Measurements from ENCODE around the gene SULF2. TPM values are rescaled to one million over a fixed set of nuclear protein-coding genes. Genes with fewer than 3 reads are reported as not detected.
A peak's percentile ranks its signal among the peaks of the same experiment; 100 is the strongest.
"Not testable (repeated sequence)": the region's sequence is repeated elsewhere in the genome, so short reads cannot be mapped to it uniquely, and the experiment has no call there.

Gene SULF2
- total RNA-seq, 1 donor from 2014 or later: 72.9 TPM

DNA sequence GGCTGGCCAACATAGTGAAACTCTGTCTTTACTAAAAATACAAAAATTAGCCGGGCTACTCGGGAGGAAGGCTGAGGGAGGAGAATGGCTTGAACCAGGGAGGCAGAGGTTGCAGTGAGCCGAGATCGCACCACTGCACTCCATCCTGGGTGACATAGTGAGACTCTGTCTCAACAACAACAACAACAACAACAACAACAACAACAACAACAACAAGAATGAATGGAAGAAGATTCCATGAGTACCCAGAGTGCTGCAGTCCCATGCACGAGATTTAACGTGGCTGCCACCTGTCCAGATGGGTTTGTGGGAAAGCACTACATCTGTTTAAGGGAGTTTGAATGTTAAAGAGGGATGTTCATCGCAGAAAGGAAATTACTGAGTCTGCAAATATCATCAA, 19.7 kb upstream of the SULF2 start:
- not testable (repeated sequence) for DNase-seq (ENCODE audit: low read depth in 2 of 2)

DNA sequence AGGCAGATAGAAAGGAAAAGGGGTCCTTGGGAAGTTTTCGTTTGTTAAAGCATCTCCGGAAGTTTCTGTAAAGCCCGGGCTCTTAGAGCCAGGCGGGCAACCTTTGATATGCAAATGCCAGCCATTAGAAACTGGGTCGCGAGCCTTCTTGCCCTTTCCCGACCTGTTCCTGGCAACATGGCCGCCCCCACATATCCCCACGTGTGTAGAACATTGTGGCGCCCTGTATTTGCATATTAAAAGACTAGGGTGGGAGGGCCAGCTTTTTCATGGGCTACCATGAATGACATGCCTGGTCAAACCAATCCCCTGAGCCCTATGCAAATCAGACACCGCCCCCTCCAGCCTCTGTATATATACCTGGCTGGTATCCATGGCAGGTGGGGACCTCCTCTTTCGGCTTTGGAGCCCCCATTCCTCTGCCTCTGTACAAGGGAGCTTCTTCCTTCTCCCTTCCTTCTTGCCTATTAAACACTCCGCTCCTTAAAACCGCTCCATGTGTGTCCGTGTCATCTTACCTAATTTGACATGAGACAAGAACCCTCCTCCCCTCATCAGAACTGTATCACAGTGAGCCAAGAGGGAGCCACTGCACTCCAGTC, 19.0 kb upstream of the SULF2 start:
- not testable (repeated sequence) for DNase-seq (ENCODE audit: low read depth in 2 of 2)

DNA sequence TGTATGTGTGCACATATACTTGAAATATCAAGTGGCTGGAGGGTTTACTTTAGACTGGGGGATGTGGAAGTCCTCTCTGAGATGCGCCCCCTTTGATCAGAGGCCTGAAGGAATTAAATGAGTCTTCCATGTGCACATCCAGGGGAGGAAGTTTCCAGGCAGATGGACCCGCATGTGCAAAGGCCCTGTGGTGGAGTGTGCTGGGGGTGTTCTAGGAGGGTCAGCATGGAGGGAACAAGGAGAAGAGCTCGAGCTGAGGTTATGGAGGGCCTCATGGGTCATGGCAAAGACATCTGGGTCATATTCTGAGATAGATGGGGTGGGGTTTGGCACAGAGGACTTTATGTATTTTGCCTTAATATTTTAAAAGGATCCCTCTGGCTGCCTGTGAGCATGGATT, 17.7 kb upstream of the SULF2 start:
- DNase-seq (ENCODE audit: low read depth in 2 of 2): no peak

DNA sequence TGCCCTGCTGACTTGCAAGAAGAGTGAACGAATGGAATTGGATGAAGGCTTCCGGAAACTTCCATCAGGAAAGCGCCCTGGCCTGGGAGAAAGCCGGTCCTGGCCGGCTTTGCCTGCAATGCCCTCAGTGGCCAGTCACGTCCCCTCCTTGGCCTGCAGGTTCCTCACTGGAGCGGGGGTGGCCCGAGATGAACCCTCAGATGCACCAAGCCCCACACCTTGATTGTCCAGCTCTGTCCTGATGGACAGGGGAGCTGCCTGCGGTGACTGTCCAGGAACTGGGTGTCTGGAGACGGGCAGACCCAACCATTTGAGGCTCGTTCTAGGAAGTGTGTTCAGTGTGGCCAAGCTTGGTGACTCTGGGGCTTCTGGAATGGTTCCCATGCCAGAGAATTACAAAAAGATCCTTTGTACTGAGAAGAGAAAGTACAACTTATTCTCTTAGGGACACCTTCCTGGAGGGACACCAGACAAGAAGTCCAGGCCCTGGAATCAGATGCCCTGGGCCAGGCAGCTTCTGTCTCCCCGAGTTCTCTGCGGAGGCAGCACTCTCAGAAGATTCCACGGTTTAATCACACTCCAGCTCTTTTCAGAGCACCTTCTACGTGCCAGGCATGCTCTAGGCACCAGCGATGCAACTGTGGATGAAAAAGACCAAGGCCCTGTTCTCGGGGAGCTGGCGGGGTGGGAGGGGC, 17.1 kb upstream of the SULF2 start:
- DNase-seq (ENCODE audit: low read depth in 2 of 2): no peak

DNA sequence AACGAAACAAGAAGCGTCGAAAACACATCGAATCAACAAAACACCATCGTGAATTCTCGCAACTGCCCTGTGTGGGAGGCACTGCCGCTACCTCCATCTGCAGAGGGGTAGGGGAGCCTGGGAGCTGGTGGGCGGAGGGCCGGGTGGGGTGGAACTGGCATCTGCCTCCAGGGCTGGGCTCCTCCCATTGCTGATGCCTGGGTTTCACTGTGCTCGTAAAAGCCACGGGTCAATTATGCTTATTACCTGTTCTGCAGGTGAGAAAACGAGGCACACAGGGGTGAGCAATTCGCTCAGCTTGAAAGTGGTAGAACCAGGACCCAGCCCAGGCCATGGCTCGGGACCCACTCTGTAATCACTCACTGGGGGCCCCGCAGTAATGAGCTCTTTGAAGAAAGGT, 16.5 kb upstream of the SULF2 start:
- no peak for DNase-seq (ENCODE audit: low read depth in 2 of 2)

DNA sequence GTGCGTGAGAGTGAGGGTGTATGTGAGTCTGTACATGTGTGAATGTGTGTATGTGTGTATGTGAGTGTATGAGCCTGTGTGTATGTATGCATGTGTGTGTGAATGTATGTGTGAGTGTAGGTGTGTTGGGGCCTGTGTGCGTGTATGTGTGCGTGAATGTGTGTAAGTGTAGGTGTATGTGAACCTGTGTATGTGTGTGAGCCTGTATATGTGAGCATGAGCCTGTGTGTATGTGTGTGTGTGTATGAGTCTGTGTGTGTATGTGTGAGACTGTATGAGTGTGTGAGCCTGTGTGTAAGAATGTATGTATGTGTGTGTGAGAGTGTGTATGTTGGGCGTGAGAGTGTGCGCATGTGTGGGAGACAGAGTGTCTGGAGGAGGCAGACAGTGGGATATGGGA, 15.8 kb upstream of the SULF2 start:
- DNase-seq (ENCODE audit: low read depth in 2 of 2): no peak

DNA sequence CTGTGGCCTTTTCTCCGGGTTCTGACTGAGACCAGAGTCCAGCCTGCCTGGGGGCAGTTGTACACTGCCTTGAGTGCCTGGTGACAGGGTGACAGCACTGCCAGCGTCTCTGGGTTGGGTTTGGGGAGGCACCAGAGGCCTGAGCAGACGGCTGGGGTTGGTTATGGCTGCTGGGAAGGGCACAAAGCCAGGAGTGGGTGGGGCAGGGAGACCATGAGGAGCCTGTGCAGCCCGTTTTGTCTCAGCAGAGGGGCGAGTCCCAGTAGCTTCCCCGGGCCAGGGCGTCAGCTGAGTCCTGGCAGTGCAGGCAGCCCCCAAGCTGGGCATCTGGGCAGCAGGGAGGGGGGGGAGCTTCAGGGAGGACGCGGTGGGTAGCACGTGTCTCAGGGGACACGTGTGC, 15.3 kb upstream of the SULF2 start:
- no peak for DNase-seq (ENCODE audit: low read depth in 2 of 2)

DNA sequence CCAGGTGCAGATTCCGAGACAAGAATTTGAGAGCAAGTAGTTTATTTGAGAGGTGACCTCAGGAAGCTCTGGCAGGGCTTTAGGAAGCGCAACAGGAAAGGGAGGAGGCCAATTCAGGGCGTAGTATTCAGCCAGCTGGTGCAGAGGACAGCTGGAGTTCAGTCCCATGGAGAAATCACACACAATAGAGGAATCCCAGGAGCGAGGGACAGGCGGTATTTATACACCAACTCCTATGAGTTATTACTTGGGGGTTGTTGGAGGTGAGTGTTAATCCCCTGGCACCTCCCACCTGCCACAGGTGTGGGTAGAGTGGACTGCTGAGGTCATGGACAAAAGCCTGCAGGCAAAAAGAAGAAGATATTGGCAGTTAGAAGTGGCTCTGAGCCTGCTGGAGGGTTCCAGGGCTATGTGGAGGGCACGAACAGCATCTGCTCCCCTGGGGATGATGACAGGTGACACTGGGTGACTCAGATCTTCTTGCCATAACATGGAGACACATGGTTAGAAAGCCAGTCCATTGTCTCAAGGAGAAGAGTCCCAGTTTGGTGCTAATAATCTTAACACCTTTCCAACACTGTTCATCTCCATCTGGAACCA, 13.9 kb upstream of the SULF2 start:
- peak; percentile 71 to 73 for DNase-seq (ENCODE audit: low read depth in 2 of 2)

DNA sequence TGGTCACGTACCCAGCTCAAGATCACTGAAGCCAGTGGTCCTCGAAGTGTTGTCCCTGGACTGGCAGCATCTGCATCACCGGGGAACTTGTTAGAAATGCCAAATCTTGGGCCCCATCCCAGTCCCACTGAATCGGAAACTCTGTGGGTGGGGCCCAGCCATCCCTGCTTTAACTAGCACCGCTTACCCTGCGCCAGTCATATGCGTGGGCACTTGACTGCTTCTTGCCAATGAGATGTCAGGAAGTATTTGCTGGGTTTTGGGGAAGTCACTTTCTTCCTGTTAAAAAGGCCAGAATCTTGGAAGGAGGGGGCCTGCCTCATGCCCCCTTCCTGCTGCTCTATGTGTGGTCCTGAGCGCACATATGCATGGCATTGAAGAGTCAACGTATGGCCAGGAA, 11.7 kb upstream of the SULF2 start:
- no peak for DNase-seq (ENCODE audit: low read depth in 2 of 2)

DNA sequence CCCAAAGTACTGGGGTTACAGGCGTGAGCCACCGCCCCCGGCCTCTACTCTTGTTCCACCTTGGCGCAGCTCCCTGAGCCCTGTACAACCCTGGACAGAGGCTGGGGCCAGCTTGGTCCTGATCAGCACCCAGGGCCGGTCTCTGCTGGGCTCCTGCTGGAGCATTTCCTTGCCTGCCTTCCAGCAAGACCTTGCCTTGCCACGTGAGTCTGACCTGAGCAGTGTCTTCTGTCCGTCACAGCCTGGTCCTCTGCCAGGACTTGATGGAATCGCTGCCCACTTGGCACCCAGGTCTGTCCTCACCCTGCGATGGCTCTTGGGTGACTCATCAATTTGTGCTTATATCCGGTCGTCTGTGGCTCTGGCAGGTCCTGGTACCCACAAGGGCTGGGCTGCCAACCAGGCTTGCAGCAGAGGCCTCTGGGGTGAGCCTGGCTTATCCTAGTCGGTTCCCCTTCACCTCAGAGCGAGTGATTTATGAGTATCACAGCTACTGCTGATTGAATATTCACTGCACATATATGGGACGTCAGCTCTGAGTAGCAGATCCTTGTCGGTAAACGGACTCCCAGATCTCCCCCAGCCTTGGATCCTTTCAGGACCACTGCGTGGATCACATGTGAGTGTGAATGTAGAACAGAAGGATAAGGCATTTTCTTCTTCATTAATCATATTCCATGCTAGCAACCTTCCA, 10.1 kb upstream of the SULF2 start:
- peak in 1 of 2 donors; percentile 19 for DNase-seq (ENCODE audit: low read depth in 2 of 2)

DNA sequence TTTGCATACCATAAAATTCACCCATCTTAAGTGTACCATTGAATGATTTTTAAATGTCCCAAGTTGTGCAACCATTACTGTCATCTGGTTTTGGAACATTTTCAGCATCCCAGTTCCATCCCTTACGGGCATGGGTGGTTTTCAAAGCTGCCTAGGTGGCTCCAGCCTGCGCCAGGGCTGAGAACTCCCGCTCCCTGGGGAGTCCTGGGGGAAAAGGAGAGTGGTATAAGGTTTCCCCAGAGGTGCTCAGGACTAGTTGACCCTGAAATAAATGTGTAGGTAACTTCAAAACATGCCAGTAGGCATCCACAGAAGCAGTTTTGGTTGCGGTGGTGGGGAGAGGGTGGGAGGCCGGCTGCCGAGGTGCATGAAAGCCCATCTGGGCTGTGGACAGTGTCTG, 9.0 kb upstream of the SULF2 start:
- DNase-seq (ENCODE audit: low read depth in 2 of 2): not testable (repeated sequence)

DNA sequence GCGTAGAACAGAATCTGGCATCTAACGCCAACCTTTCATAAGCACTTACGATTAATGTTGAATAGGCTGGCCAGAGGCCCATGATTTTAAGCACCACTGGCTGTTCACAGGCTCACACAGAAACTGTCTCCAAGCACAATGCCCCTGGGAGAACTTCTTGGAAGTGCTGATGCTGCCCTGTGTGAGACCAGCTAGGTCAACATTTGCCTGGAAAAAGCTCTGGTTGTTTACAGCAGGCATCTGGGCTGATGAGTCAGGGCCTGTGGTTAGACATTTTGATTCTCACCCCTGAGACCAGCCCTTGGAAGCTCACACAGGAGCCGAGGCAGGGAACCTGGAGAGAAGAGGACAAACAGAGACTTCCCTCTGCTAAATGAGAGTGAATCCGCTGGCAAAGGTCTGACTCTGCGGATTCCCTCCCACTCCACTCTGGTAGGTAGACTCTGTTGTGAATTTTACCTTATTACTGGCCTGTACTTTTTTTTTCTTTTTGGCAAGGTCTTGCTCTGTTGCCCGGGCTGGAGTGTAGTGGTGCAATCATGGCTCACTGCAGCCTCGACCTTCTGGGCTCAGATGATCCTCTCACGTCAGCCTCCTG, 6.8 kb upstream of the SULF2 start:
- peak in 1 of 2 donors; percentile 81 for DNase-seq (ENCODE audit: low read depth in 2 of 2)

DNA sequence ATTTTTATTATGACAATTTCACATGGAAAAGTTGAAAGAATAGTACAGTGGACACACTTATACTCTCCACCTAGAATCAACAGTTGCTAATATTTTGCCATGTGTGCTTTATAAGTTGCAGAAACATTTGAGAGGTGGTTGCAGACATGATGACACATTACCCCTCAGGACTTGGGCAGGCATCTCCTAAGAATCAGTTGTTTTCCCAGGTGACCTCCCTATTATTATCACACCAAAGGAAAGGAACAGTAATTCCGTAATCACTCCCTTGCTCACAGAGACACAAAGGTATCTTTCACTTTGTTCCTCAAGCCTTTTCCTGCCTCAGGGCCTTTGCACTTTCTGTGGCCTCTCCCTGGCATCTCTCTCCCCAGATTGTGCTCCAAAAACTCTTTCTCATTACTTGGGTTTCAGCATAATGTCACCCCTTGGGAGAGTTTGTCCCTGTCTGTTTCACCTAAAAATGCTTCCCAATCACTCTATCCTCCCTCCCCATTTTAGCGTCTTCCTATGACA, 5.9 kb upstream of the SULF2 start:
- DNase-seq (ENCODE audit: low read depth in 2 of 2): no peak

DNA sequence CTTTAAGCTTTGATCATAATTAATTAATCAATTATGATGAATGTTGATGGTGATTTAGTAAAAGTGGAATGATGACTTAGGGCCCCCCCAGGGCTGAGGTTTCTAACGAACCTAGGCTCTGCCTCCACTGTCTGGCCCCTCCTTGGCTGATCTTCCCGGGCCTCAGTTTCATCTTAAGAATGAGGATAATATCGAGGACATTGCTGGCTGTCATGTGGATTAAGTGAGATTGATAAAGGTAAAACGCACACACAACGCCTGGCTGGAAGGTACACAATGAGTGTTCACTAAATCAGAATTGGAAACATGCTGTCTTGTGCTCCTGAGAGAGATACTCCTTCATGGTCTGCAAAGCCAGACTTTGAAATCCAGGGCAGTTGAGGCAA, 5.3 kb upstream of the SULF2 start:
- no peak for DNase-seq (ENCODE audit: low read depth in 2 of 2)

DNA sequence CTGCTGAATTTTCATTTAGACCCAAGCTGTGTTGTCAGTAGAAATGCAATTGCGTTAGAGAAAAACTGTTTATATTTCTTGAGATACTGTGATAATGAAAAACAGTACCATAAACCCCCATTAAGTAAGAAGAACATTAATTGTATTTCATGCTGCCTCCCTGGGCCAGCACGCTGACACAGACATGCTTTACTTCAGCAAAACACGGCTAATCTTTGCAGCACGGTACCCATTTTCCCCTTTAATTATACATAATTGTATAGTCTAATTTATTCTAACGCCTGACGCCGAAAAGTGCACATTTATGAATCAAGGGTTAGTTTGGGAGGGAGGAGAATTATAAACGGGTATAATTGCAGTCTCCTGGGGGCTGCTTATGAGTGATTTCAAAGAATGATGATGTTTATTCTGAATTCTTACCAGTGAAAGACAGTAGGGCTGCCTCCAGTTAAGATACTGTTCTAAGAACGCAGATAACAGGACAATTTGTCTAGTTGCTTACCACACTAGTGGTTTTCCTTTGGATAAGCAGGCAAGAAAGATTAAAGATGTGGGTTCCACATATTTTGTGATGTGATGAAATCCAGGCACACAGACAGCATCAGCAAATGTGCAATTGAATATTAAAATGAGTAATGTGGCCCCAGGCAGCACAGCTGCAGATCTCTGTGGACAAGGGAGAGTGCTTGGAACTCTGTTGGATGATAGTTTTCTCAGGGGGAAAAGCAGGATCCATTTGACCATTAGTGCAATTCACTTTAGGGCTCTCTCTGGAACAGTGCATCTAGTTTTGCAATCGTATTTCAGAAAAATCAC, 4.7 kb upstream of the SULF2 start:
- no peak for DNase-seq (ENCODE audit: low read depth in 2 of 2)

DNA sequence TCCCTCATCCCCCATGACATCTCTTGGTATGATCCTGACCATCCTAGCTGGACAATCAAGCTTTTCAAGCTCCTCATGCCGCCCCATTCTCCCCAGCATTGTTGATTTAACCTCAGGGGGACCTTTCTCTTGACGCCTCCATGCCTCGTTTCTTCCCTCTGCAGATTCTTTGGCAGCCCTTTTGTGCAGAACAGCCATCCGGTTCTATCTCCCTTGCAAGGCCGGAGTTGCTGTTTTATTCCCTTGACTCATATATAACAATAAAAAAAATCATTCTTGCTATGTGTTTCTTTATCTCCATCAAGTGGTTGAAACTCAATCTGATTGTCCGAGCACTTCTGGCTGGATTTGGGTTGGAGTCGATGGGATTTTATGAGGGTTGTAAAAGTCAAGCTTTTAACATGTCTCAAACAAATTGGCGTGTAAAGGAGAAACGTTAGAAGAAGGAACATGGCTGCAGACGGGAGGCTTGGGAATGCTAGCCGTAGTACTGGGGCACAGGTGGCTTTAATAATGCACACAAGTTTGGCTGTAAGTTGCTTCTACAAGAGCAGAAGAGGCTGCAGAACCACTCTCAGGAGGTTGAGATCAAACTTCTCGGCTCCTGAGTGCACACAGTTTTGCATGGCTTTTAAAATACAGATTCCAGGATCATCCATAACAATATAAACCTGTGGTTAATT, 3.9 kb upstream of the SULF2 start:
- DNase-seq (ENCODE audit: low read depth in 2 of 2): no peak

DNA sequence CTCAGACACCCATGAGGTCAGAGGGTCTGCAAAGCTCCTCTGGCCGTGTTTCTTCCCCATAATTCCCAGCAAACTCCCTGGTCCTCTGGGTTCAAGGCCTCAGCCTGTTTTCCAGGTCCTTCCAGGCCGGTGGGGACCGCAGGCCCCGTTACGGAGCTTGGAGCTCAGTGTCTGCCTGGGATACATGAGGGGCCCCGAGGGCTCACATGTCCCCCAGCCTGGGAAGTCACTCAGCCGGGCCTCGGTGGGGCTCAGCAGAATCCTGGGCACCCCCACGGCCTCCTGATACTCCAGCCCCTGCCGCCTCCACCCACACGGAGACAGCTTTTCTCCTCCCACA, 3.4 kb upstream of the SULF2 start:
- no peak for DNase-seq (ENCODE audit: low read depth in 2 of 2)

DNA sequence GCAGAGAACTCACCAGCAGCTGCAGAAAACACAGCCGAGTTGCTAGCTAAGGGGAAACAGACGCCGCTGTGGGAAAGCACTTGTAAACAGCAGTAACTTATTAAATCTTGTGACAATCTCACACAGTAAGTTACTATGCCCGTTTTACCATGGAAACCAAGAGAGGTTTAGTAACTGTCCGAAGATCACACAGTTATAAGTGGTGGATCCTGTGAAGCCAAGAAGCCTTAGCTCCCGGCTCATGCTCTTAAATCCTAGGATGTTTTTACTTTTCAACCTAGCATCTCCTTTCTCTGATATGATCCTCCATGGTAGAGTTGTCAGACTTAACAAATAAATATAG, 1.5 kb upstream of the SULF2 start:
- DNase-seq (ENCODE audit: low read depth in 2 of 2): no peak

DNA sequence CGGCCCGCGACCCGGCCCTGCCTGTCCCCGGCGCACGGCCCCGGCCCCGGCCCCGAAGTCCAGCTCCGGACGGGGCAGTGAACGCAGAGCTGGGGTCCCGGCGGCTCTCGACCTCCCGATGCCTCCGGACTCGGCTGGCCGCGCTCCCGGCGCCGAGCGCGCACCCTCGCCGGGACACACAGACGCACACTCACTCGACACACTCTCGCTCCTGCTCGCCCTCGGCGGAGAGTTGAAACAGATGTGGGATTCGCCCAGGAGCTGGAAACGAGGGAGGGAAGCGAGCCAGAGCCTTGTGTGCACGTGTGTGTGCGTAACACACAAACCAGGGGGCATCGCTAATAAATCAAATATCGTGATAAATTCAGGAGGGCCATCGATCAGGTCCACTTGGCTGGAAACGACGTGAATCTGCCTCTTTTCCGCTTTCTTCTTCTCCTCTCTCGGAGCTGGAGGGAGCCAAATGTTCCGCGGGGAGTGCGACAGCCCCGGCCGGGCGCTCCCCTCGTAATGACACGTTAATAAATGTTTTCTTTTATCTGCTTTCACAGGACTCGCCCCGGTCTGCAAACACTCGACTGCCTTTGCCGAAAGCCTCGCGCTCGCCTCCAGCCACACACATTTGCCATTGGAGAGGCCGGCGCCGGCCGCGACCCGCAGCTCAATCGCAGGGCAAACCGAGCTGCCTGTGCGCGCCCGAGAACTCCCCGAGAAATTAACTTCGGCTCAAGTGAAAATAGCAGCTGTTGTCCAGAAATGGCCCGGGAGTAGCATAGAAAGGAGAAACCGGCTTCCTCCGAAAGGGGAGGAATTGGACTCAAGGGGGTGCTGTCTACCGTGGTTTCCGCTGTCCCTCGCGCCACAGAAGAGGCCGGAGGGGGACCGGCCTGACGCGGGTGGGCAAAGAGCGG, 828 bp upstream of the SULF2 start:
- peak; percentile 69 to 87 for DNase-seq (ENCODE audit: low read depth in 2 of 2)
